MM.1S (cell line): ENCODE results near the gene RBM23.
"Not testable (repeated sequence)": the region's sequence is repeated elsewhere in the genome, so short reads cannot be mapped to it uniquely, and the experiment has no call there.

Experiments used
- DNase-seq: peaks from one replicate; pipeline ENCODE4 v3.0.0-alpha.2; 2015
- H2AFZ ChIP-seq: fragments of 300-600 bp; sonication (generic); 2 replicates; pipeline ENCODE4 v1.6.0; 2016; ENCODE audit warnings: antibody characterized with exemption, low read length
- H3F3A ChIP-seq: fragments of 300-600 bp; sonication (generic); 2 replicates; pipeline ENCODE4 v1.6.1; 2016; ENCODE audit warnings: mild to moderate bottlenecking, antibody characterized with exemption, low read length, moderate library complexity, mixed read lengths; ENCODE audit not compliant: insufficient read depth
- H3K27ac ChIP-seq: fragments of 300-600 bp; sonication (generic); 2 replicates; pipeline ENCODE4 v1.5.1; 2016; ENCODE audit warnings: mild to moderate bottlenecking, low read length
- H3K27me3 ChIP-seq: fragments of 300-600 bp; sonication (generic); replicated peaks from 2 replicates; pipeline ENCODE4 v1.6.0; 2016; ENCODE audit warnings: low read length; ENCODE audit not compliant: insufficient read depth
- H3K36me3 ChIP-seq: fragments of 300-600 bp; sonication (generic); replicated peaks from 2 replicates; pipeline ENCODE4 v1.6.1; 2016; ENCODE audit warnings: mild to moderate bottlenecking, low read length, mixed read lengths; ENCODE audit not compliant: insufficient read depth
- H3K4me1 ChIP-seq: fragments of 300-600 bp; sonication (generic); 2 replicates; pipeline ENCODE4 v1.6.1; 2016; ENCODE audit warnings: low read length, mixed read lengths
- H3K4me2 ChIP-seq: fragments of 300-600 bp; sonication (generic); 2 replicates; pipeline ENCODE4 v1.6.0; 2016; ENCODE audit warnings: low read depth, low read length
- H3K4me3 ChIP-seq: fragments of 300-600 bp; sonication (generic); 2 replicates; pipeline ENCODE4 v1.5.1; 2016; ENCODE audit warnings: low read length, mixed read lengths
- H3K79me2 ChIP-seq: fragments of 300-600 bp; sonication (generic); 2 replicates; pipeline ENCODE4 v1.6.1; 2016; ENCODE audit warnings: mixed run types, low read length, mixed read lengths
- H3K9ac ChIP-seq: fragments of 300-600 bp; sonication (generic); 2 replicates; pipeline ENCODE4 v1.6.1; 2016; ENCODE audit warnings: low read length, mixed read lengths
- H3K9me2 ChIP-seq: fragments of 300-600 bp; sonication (generic); replicated peaks from 2 replicates; pipeline ENCODE4 v1.6.1; 2016; ENCODE audit warnings: mild to moderate bottlenecking, low read length, mixed read lengths; ENCODE audit not compliant: insufficient read depth
- H3K9me3 ChIP-seq: fragments of 300-600 bp; sonication (generic); replicated peaks from 2 replicates; pipeline ENCODE4 v1.6.1; 2016; ENCODE audit warnings: mild to moderate bottlenecking, low read length, mixed read lengths; ENCODE audit not compliant: insufficient read depth
- H4K20me1 ChIP-seq: fragments of 300-600 bp; sonication (generic); 2 replicates; pipeline ENCODE4 v1.6.1; 2016; ENCODE audit warnings: mild to moderate bottlenecking, low read length, moderate library complexity, mixed read lengths; ENCODE audit not compliant: insufficient read depth
- EZH2 ChIP-seq: fragments of 300-600 bp; sonication (generic); optimal IDR thresholded peaks from 2 replicates; pipeline ENCODE3; 2017; ENCODE audit warnings: low read depth, mild to moderate bottlenecking, antibody characterized with exemption, low read length, mixed read lengths
- EZH2phosphoT487 ChIP-seq: fragments of 300-600 bp; sonication (generic); IDR thresholded peaks from 2 replicates; pipeline ENCODE4 v1.6.1; 2018; ENCODE audit warnings: antibody characterized with exemption, low read length
- TF ChIP-seq, protein P1 (sequence below): fragments of 300-600 bp; sonication (generic); IDR thresholded peaks from 2 replicates; pipeline ENCODE4 v1.5.1; 2016; ENCODE audit warnings: antibody characterized with exemption, low read length, mixed read lengths

Gene RBM23

DNA sequence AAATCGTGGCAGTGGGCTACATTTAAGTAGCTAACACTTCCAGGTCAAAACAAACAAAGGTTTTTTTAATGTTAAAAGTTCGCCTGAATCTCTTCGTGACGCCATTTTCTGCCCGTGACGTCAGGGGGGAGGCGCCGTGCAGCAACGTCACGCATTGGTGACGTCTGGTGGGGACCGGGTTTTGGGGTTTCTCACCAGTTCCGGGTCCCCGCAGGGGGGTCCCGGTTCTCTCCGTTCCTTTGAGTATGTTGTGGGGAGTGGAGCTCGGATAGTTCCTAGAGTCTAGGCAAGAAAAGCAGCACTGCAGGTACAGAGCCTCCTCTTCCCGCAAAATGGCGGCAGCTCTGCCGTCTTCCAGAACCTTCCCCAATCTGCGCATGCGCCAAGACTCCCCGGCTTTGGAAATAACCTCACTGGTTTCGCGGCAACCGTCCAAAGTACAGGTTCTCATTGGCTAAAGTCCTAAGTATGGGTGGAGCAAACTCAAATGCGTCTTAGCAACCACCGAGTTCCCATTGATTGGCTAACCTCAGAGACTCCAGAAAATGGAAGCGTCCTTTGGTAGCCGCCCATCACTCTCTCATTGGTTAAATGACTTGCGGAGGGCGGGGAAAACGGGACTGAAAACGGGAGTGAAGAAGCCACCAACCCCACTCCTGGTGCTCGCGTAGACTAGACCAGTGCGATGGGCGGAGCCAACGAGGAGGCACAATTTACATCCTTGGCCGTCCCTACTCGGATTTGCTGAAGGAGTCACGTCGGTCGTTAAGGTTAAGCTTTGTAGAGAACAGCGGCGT is at the start of gene RBM23:
Gene RBM23, minus strand, starts transcription at position 346 of the 797 bp plus-strand sequence.
- H3K4me2 ChIP-seq: peak within 1 kb of the TSS; percentile 84
- H3K27me3 ChIP-seq: no peaks in the 10 kb centered on the region
- H3K4me1 ChIP-seq: peaks cover 11% of the 10 kb centered on the region; the same call in 1 of the 2 replicates
- H3K9me3 ChIP-seq: no peaks in the 10 kb centered on the region
- peak within 1 kb of the TSS; percentile 97 for H3K9ac ChIP-seq
- H3K4me3 ChIP-seq: peak within 1 kb of the TSS; percentile 97
- H3K9me2 ChIP-seq: no peaks in the 10 kb centered on the region
- peak within 1 kb of the TSS; percentile 91 for H3K27ac ChIP-seq
- no peaks in the 10 kb centered on the region for H3K36me3 ChIP-seq
- no peaks in the 10 kb centered on the region for H4K20me1 ChIP-seq
- 0 out of 2 replicates have a peak, but pooled peaks cover 6% of the 10 kb centered on the region for H3F3A ChIP-seq
- H2AFZ ChIP-seq: peak within 1 kb of the TSS; percentile 72
- TF ChIP-seq EZH2 (no peak), EZH2phosphoT487 (no peak)
- TF ChIP-seq, protein P1, sequence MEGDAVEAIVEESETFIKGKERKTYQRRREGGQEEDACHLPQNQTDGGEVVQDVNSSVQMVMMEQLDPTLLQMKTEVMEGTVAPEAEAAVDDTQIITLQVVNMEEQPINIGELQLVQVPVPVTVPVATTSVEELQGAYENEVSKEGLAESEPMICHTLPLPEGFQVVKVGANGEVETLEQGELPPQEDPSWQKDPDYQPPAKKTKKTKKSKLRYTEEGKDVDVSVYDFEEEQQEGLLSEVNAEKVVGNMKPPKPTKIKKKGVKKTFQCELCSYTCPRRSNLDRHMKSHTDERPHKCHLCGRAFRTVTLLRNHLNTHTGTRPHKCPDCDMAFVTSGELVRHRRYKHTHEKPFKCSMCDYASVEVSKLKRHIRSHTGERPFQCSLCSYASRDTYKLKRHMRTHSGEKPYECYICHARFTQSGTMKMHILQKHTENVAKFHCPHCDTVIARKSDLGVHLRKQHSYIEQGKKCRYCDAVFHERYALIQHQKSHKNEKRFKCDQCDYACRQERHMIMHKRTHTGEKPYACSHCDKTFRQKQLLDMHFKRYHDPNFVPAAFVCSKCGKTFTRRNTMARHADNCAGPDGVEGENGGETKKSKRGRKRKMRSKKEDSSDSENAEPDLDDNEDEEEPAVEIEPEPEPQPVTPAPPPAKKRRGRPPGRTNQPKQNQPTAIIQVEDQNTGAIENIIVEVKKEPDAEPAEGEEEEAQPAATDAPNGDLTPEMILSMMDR: no peak
- peaks cover 43% of the 10 kb centered on the region for H3K79me2 ChIP-seq
- DNase-seq: peak; percentile 97

GRCh38 chr14:22966783-22967269 is 47.9 kb upstream of the RBM23 start:
- no peak for DNase-seq
- no peaks in the 10 kb centered on the region for H3K9me3 ChIP-seq
- H3K27ac ChIP-seq: no peak overlapping the region
- no peaks in the 10 kb centered on the region for H3K36me3 ChIP-seq
- no peak overlapping the region for H3K9ac ChIP-seq
- no peak overlapping the region for H3K4me2 ChIP-seq
- H3K27me3 ChIP-seq: no peaks in the 10 kb centered on the region
- H3K9me2 ChIP-seq: no peaks in the 10 kb centered on the region
- no peak for TF ChIP-seq EZH2phosphoT487
- TF ChIP-seq, protein P1: no peak
- TF ChIP-seq EZH2: no peak
- no peaks in the 10 kb centered on the region for H3F3A ChIP-seq
- H3K4me3 ChIP-seq: no peak overlapping the region
- no peaks in the 10 kb centered on the region for H3K4me1 ChIP-seq
- H3K79me2 ChIP-seq: no peaks in the 10 kb centered on the region
- no peaks in the 10 kb centered on the region for H4K20me1 ChIP-seq
- H2AFZ ChIP-seq: no peak overlapping the region

- not testable (repeated sequence) for H3K9me3 ChIP-seq, H3K4me3 ChIP-seq, H3F3A ChIP-seq, H3K36me3 ChIP-seq, H3K79me2 ChIP-seq, H3K9me2 ChIP-seq, H3K27me3 ChIP-seq, H4K20me1 ChIP-seq, H3K4me1 ChIP-seq, H3K9ac ChIP-seq, H3K4me2 ChIP-seq, DNase-seq, H2AFZ ChIP-seq, H3K27ac ChIP-seq
Measured at GRCh38 chr14:22965916-22966782, 47.2 kb upstream of the RBM23 start.
